ENCODE results near the gene ERICH6. TPM values are rescaled to one million over a fixed set of nuclear protein-coding genes. Genes with fewer than 3 reads are reported as not detected.

Gene ERICH6
- polyA plus RNA-seq, 3 donors, result 0.04 TPM; not detected in 2

DNA sequence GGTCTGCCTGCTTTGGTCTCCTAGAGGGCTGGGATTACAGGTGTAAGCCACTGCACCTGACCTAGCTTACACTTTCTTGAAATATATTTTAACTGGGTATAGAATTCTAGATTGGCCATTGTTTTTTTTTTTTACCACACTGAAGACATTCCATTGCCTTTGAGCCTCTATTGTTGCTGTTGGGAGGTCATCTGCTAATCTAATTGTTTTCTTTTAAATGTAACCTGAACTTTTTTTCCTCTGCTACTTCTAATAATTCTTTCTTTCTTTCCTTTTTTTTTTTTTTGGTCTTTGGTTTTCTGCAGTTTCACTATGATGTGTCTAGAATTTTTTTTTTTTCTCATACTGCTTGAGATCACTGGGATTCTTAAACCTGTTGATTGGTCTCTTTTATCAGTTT, 28.1 kb downstream of the ERICH6 start:
- Mint-ChIP-seq H3K27me3 (ENCODE audit: low read depth in 3 of 3) (peaks cover 0 to 1% (median 1%) of the 10 kb centered on the region in 3 donors), H3K4me1 (no peaks in the 10 kb centered on the region), H3K9me3 (peaks cover 17 to 34% (median 28%) of the 10 kb centered on the region in 7 donors), H3K27ac (no peak overlapping the region), H3K4me3 (no peak overlapping the region), H3K36me3 (no peaks in the 10 kb centered on the region)
- Histone ChIP-seq H3K27me3 (ENCODE audit: control insufficient read depth in 2 of 2, insufficient read depth in 2 of 2, low read length in 2 of 2) (no peaks in the 10 kb centered on the region), H3K4me2 (replicated peaks; ENCODE audit: extremely low read depth, low read length, poor library complexity, severe bottlenecking) (no peak overlapping the region), H3K4me3 (replicated peaks in 1 of 3; ENCODE audit: low read depth in 2 of 3, low read length in 3 of 3) (no peak overlapping the region), H3K79me2 (ENCODE audit: insufficient read depth, low read length) (no peaks in the 10 kb centered on the region), H3K36me3 (replicated peaks in 1 of 2; ENCODE audit: control insufficient read depth in 1 of 2, insufficient read depth in 2 of 2, low read length in 2 of 2) (no peaks in the 10 kb centered on the region), H3K27ac (ENCODE audit: low read depth in 1 of 2, low read length in 2 of 2) (no peak overlapping the region), H3K9me3 (replicated peaks in 1 of 2; ENCODE audit: control insufficient read depth in 1 of 2, insufficient read depth in 1 of 2, low read length in 2 of 2) (peaks cover 14 to 21% of the 10 kb centered on the region in 2 donors), H2AFZ (ENCODE audit: insufficient read depth, low read depth, low read length, poor library complexity, severe bottlenecking) (no peak overlapping the region), H3K4me1 (ENCODE audit: control insufficient read depth in 1 of 2, insufficient read depth in 2 of 2, low read length in 2 of 2) (no peaks in the 10 kb centered on the region), H4K20me1 (ENCODE audit: insufficient read depth, low read length) (no peaks in the 10 kb centered on the region), H3K9ac (ENCODE audit: insufficient read depth, low read length, poor library complexity, severe bottlenecking) (no peak overlapping the region)
- DNase-seq, result no peak
- TF ChIP-seq, protein P1, sequence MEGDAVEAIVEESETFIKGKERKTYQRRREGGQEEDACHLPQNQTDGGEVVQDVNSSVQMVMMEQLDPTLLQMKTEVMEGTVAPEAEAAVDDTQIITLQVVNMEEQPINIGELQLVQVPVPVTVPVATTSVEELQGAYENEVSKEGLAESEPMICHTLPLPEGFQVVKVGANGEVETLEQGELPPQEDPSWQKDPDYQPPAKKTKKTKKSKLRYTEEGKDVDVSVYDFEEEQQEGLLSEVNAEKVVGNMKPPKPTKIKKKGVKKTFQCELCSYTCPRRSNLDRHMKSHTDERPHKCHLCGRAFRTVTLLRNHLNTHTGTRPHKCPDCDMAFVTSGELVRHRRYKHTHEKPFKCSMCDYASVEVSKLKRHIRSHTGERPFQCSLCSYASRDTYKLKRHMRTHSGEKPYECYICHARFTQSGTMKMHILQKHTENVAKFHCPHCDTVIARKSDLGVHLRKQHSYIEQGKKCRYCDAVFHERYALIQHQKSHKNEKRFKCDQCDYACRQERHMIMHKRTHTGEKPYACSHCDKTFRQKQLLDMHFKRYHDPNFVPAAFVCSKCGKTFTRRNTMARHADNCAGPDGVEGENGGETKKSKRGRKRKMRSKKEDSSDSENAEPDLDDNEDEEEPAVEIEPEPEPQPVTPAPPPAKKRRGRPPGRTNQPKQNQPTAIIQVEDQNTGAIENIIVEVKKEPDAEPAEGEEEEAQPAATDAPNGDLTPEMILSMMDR (IDR thresholded peaks at IDR 0.05), result no peak
- intact Hi-C loops (cut with micrococcal nuclease), result no loop called here

DNA sequence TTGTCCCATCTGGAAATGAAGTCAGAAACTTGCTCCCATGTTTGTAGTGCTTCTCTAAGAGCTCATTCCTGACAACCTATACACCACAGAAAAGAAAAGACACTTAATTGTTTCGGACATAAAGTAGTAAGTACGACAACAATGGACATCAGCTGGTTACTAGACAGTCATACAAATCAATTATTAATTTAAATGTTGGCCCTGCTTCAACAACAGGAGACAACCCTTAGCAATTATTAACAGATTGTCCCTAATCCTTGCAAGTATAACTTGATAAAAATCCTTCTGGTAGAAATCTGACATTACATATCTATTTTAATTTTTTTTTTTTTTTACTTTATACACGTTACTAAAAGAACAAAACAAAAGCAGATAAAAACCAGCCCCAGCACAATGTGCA, 29.8 kb downstream of the ERICH6 start:
- Mint-ChIP-seq H3K9me3 (peaks cover 17 to 34% (median 27%) of the 10 kb centered on the region in 7 donors), H3K36me3 (no peaks in the 10 kb centered on the region), H3K27ac (no peak overlapping the region), H3K4me1 (no peaks in the 10 kb centered on the region), H3K4me3 (no peak overlapping the region), H3K27me3 (ENCODE audit: low read depth in 3 of 3) (peaks cover 0 to 1% (median 1%) of the 10 kb centered on the region in 3 donors)
- Histone ChIP-seq H3K4me1 (ENCODE audit: control insufficient read depth in 1 of 2, insufficient read depth in 2 of 2, low read length in 2 of 2) (no peaks in the 10 kb centered on the region), H3K27me3 (ENCODE audit: control insufficient read depth in 2 of 2, insufficient read depth in 2 of 2, low read length in 2 of 2) (no peaks in the 10 kb centered on the region), H3K4me3 (replicated peaks in 1 of 3; ENCODE audit: low read depth in 2 of 3, low read length in 3 of 3) (no peak overlapping the region), H3K4me2 (replicated peaks; ENCODE audit: extremely low read depth, low read length, poor library complexity, severe bottlenecking) (no peak overlapping the region), H3K27ac (ENCODE audit: low read depth in 1 of 2, low read length in 2 of 2) (no peak overlapping the region), H3K36me3 (replicated peaks in 1 of 2; ENCODE audit: control insufficient read depth in 1 of 2, insufficient read depth in 2 of 2, low read length in 2 of 2) (no peaks in the 10 kb centered on the region), H3K79me2 (ENCODE audit: insufficient read depth, low read length) (no peaks in the 10 kb centered on the region), H4K20me1 (ENCODE audit: insufficient read depth, low read length) (no peaks in the 10 kb centered on the region), H2AFZ (ENCODE audit: insufficient read depth, low read depth, low read length, poor library complexity, severe bottlenecking) (no peak overlapping the region), H3K9ac (ENCODE audit: insufficient read depth, low read length, poor library complexity, severe bottlenecking) (no peak overlapping the region), H3K9me3 (replicated peaks in 1 of 2; ENCODE audit: control insufficient read depth in 1 of 2, insufficient read depth in 1 of 2, low read length in 2 of 2) (peaks cover 14 to 21% of the 10 kb centered on the region in 2 donors)
- TF ChIP-seq, protein P1 (IDR thresholded peaks at IDR 0.05), result no peak
- intact Hi-C loops (cut with micrococcal nuclease), result no loop called here
- no peak for DNase-seq
- WGBS (ENCODE audit: insufficient coverage), result 100% methylated on average over 1 of the region's 3 CpGs

Data from CD14-positive monocyte (primary cell).